Neutrophil (primary cell): ENCODE measurements around the gene PPM1L.
A peak's percentile ranks its signal among the peaks of the same experiment; 100 is the strongest.

ENCODE experiments used
- H3K27ac ChIP-seq: fragments of 200-600 bp; sonication (generic); 2 replicates; pipeline ENCODE4 v1.5.1; 2016; ENCODE audit warnings: mild to moderate bottlenecking, moderate library complexity
- H3K27me3 ChIP-seq: fragments of 200-600 bp; sonication (generic); 2 replicates; pipeline ENCODE4 v1.6.0; 2016; ENCODE audit warnings: mild to moderate bottlenecking
- H3K36me3 ChIP-seq: fragments of 200-600 bp; sonication (generic); 2 replicates; pipeline ENCODE4 v1.5.1; 2017
- H3K4me1 ChIP-seq, 2 experiments: fragments of 200-600 bp in 1 of 2; sonication (generic) in 1 of 2; 1 replicate in 1 of 2; 2 replicates in 1 of 2; pipeline versions ENCODE4 v1.5.1 to v1.6.1; 2013 to 2016; ENCODE audit warnings: low read depth in 1 of 2, low read length in 1 of 2, mild to moderate bottlenecking in 1 of 2, moderate library complexity in 1 of 2; ENCODE audit not compliant: control insufficient read depth in 1 of 2, insufficient read depth in 1 of 2
- H3K4me3 ChIP-seq, 2 experiments: fragments of 200-600 bp in 1 of 2; sonication (generic) in 1 of 2; 1 replicate in 1 of 2; 2 replicates in 1 of 2; pipeline ENCODE4 v1.5.1; 2013 to 2016; ENCODE audit warnings: low read depth in 1 of 2, low read length in 1 of 2, mild to moderate bottlenecking in 1 of 2, moderate library complexity in 1 of 2
- H3K9me3 ChIP-seq: fragments of 200-600 bp; sonication (generic); 2 replicates; pipeline ENCODE4 v1.5.1; 2016
- CTCF ChIP-seq: fragments of 200-600 bp; sonication (generic); IDR thresholded peaks from 2 replicates; pipeline ENCODE4 v1.5.1; 2016; ENCODE audit warnings: antibody characterized with exemption

Gene PPM1L

DNA sequence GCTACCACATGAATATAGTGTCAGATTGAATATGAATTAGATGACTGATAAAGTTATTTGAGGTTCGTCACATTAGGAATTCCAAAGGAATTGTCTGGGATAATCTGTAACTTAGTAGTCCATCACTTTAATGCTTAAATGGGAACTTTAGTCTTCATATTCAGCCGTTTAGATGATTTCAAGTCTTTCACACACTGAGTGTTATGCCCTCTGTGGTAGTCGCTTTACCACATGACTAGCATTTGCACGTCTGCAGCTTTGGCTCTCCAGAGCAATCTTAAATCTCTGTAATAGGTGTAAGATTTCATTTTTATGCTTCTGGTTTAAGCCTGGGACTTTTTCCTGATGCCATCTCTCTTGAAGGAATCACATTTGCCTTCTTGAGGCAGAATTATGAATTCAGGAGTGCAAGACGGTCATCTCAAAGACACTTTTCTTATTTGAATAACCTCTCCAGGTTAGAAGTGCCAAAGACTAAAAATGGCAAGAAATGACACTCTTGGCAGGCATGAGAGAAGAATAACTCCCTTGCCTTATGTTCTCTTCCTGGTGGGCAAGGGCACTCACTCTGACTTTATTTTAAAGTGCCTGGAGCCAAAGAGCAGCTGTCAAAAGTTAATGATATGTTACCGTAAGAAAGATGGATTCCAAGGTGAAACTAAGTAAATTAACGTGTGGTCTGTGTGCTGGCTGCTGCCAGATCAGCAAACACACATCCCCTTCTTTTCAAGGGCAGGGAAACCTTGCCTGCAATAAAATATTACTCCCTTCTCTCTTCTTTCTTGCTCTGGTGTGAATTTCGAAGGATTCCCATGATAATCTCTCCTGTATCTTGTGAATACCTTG lies 195.8 kb downstream of the PPM1L start:
- Histone ChIP-seq H3K27me3 (no peaks in the 10 kb centered on the region), H3K9me3 (no peaks in the 10 kb centered on the region), H3K36me3 (no peaks in the 10 kb centered on the region), H3K4me3 (no peak overlapping the region), H3K4me1 (peaks cover 0 to 2% of the 10 kb centered on the region in 2 experiments), H3K27ac (no peak overlapping the region)
- TF ChIP-seq CTCF: no peak

GRCh38 chr3:160953686-160954085 lies 197.7 kb downstream of the PPM1L start:
- no peak overlapping the region for H3K4me3 ChIP-seq
- no peaks in the 10 kb centered on the region for H3K36me3 ChIP-seq
- no peak for TF ChIP-seq CTCF
- H3K27me3 ChIP-seq: no peaks in the 10 kb centered on the region
- H3K9me3 ChIP-seq: no peaks in the 10 kb centered on the region
- peaks cover 0 to 5% of the 10 kb centered on the region in 2 experiments for H3K4me1 ChIP-seq
- H3K27ac ChIP-seq: no peak overlapping the region

GRCh38 chr3:160956785-160957184 lies 200.8 kb downstream of the PPM1L start:
- Histone ChIP-seq H3K27ac (no peak overlapping the region), H3K4me3 (no peak overlapping the region)

GRCh38 chr3:160960568-160960967 lies 204.5 kb downstream of the PPM1L start:
- Histone ChIP-seq H3K27ac (no peak overlapping the region), H3K9me3 (no peaks in the 10 kb centered on the region), H3K4me1 (peaks cover 0 to 5% of the 10 kb centered on the region in 2 experiments), H3K36me3 (no peaks in the 10 kb centered on the region), H3K27me3 (no peaks in the 10 kb centered on the region), H3K4me3 (no peak overlapping the region)
- TF ChIP-seq CTCF: no peak

More at GRCh38 chr3:160956785-160957184, 200.8 kb downstream of the PPM1L start:
- peak; percentile 61 for TF ChIP-seq CTCF
- Histone ChIP-seq H3K27me3 (no peaks in the 10 kb centered on the region), H3K4me1 (peaks cover 0 to 5% of the 10 kb centered on the region in 2 experiments), H3K9me3 (no peaks in the 10 kb centered on the region), H3K36me3 (no peaks in the 10 kb centered on the region)

- Histone ChIP-seq H3K27ac (no peak overlapping the region), H3K27me3 (no peaks in the 10 kb centered on the region), H3K4me3 (no peak overlapping the region), H3K4me1 (no peaks in the 10 kb centered on the region), H3K36me3 (no peaks in the 10 kb centered on the region), H3K9me3 (no peaks in the 10 kb centered on the region)
- no peak for TF ChIP-seq CTCF
Measured at GRCh38 chr3:160963949-160964348, 207.9 kb downstream of the PPM1L start.
